ENCODE results near the gene PXT1.
"Not testable (repeated sequence)": the region's sequence is repeated elsewhere in the genome, so short reads cannot be mapped to it uniquely, and the experiment has no call there.

Gene PXT1

GRCh38 chr6:36368421-36368820 is 74.2 kb downstream of the PXT1 start:
- DNase-seq, result peak; percentile 30

GRCh38 chr6:36367743-36368142 is 74.9 kb downstream of the PXT1 start:
- DNase-seq, result no peak

GRCh38 chr6:36364669-36365479 is 77.8 kb downstream of the PXT1 start:
- DNase-seq, result no peak

- DNase-seq, result not testable (repeated sequence)
Observed at GRCh38 chr6:36364061-36364635, 78.5 kb downstream of the PXT1 start.

GRCh38 chr6:36363371-36363752 is 79.3 kb downstream of the PXT1 start:
- DNase-seq, result not testable (repeated sequence)

GRCh38 chr6:36362551-36363370 is 79.9 kb downstream of the PXT1 start:
- no peak for DNase-seq

- DNase-seq, result no peak
Observed at GRCh38 chr6:36361071-36361470, 81.6 kb downstream of the PXT1 start.

GRCh38 chr6:36360241-36361054 is 82.2 kb downstream of the PXT1 start:
- DNase-seq, result peak; percentile 91

- DNase-seq, result peak; percentile 24
Observed at GRCh38 chr6:36358226-36358915, 84.3 kb downstream of the PXT1 start.

GRCh38 chr6:36357872-36358225 is 84.8 kb downstream of the PXT1 start:
- no peak for DNase-seq

- no peak for DNase-seq
Observed at GRCh38 chr6:36355819-36356218, 86.8 kb downstream of the PXT1 start.

- peak; percentile 68 for DNase-seq
Observed at GRCh38 chr6:36353411-36353915, 89.2 kb downstream of the PXT1 start.

GRCh38 chr6:36352477-36353157 is 90.0 kb downstream of the PXT1 start:
- DNase-seq, result no peak

GRCh38 chr6:36350681-36351571 is 91.7 kb downstream of the PXT1 start:
- DNase-seq, result peak; percentile 36

- peak; percentile 25 for DNase-seq
Observed at GRCh38 chr6:36350082-36350481, 92.6 kb downstream of the PXT1 start.

GRCh38 chr6:36349240-36349639 is 93.4 kb downstream of the PXT1 start:
- DNase-seq, result peak; percentile 96

- DNase-seq, result no peak
Observed at GRCh38 chr6:36347621-36348020, 95.0 kb downstream of the PXT1 start.

GRCh38 chr6:36346486-36347273 is 96.0 kb downstream of the PXT1 start:
- DNase-seq, result no peak

- DNase-seq, result peak; percentile 29
Observed at GRCh38 chr6:36345681-36346466, 96.8 kb downstream of the PXT1 start.

All from NCI-H69 (cell line).